Fibroblast of lung (primary cell): ENCODE data around the gene ZNF774.

Experiments
- CTCF ChIP-seq, 2 donors: IDR thresholded peaks in 1 of 2; conservative IDR thresholded peaks in 1 of 2; 1 replicate in 1 of 2; 2 replicates in 1 of 2; pipeline ENCODE4 v1.5.1; 2011 to 2012; ENCODE audit warnings: low read length in 2 of 2, control low read depth in 1 of 2, inconsistent platforms in 1 of 2, low read depth in 1 of 2, mild to moderate bottlenecking in 1 of 2
- EZH2 ChIP-seq: IDR thresholded peaks from 2 replicates; pipeline ENCODE4 v1.5.1; 2012; ENCODE audit warnings: low read length, control low read depth, mild to moderate bottlenecking; ENCODE audit errors: missing control alignments

- TF ChIP-seq CTCF (conservative IDR thresholded peaks at IDR 0.05 in 1 of 2, IDR thresholded peaks at IDR 0.05 in 1 of 2; ENCODE audit: low read depth in 1 of 2, low read length in 2 of 2) (no peak), EZH2 (no peak)
These were observed 35.9 kb upstream of the ZNF774 start for GRCh38 chr15:90316139-90316538.
